ENCODE data around the gene IGFLR1. TPM values are rescaled to one million over a fixed set of nuclear protein-coding genes. Genes with fewer than 3 reads are reported as not detected.

Gene IGFLR1
- total and polyA plus RNA-seq, 4 donors = 3.8 to 72.5 (median 26.0) TPM

DNA sequence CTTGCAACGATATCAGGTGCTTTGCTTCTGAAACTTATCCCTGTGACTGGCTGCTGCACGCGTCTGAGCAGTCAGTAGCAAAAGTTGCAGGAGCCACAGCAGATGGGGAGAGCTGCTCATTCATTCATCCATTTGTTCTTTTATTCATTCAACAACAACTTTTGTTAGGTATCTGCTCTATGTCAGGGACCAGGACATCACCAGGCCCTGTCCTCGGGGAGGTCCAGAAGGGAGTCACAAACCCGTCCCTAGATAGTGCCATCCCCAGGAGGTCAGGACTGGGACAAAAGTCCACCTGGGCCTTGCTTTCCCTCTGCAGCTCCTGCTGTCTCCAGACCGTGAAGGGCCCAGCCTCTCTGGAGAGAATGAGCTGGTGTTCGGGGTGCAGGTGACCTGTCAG is 35.7 kb upstream of the IGFLR1 start:
- DNase-seq (no peak), ATAC-seq (ENCODE audit: insufficient read depth, low FRiP score) (no peak)
- Histone ChIP-seq H3K27me3 (ENCODE audit: control insufficient read depth in 3 of 3, insufficient read depth in 3 of 3, low read length in 2 of 3) (no peaks in the 10 kb centered on the region), H3K27ac (ENCODE audit: low read depth in 1 of 2, low read length in 1 of 2) (no peak overlapping the region), H3K9me3 (ENCODE audit: control insufficient read depth in 4 of 4, insufficient read depth in 3 of 4, low read length in 3 of 4) (no peaks in the 10 kb centered on the region), H3K9ac (ENCODE audit: insufficient read depth in 1 of 2, low read length in 2 of 2) (no peak overlapping the region), H3K4me1 (ENCODE audit: control insufficient read depth in 5 of 5, insufficient read depth in 5 of 5, low read length in 5 of 5) (peaks cover 0 to 20% (median 6%) of the 10 kb centered on the region in 5 donors), H3K4me3 (no peak overlapping the region), H3K36me3 (ENCODE audit: control insufficient read depth in 4 of 4, insufficient read depth in 4 of 4, low read length in 4 of 4) (peaks cover 0 to 29% (median 20%) of the 10 kb centered on the region in 4 donors)
- 83 to 89% methylated on average over 7 of the region's 7 CpGs for WGBS, 2 donors
- TF ChIP-seq, protein P1, sequence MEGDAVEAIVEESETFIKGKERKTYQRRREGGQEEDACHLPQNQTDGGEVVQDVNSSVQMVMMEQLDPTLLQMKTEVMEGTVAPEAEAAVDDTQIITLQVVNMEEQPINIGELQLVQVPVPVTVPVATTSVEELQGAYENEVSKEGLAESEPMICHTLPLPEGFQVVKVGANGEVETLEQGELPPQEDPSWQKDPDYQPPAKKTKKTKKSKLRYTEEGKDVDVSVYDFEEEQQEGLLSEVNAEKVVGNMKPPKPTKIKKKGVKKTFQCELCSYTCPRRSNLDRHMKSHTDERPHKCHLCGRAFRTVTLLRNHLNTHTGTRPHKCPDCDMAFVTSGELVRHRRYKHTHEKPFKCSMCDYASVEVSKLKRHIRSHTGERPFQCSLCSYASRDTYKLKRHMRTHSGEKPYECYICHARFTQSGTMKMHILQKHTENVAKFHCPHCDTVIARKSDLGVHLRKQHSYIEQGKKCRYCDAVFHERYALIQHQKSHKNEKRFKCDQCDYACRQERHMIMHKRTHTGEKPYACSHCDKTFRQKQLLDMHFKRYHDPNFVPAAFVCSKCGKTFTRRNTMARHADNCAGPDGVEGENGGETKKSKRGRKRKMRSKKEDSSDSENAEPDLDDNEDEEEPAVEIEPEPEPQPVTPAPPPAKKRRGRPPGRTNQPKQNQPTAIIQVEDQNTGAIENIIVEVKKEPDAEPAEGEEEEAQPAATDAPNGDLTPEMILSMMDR (IDR thresholded peaks at IDR 0.05; ENCODE audit: control extremely low read depth, extremely low read depth) = no peak

DNA sequence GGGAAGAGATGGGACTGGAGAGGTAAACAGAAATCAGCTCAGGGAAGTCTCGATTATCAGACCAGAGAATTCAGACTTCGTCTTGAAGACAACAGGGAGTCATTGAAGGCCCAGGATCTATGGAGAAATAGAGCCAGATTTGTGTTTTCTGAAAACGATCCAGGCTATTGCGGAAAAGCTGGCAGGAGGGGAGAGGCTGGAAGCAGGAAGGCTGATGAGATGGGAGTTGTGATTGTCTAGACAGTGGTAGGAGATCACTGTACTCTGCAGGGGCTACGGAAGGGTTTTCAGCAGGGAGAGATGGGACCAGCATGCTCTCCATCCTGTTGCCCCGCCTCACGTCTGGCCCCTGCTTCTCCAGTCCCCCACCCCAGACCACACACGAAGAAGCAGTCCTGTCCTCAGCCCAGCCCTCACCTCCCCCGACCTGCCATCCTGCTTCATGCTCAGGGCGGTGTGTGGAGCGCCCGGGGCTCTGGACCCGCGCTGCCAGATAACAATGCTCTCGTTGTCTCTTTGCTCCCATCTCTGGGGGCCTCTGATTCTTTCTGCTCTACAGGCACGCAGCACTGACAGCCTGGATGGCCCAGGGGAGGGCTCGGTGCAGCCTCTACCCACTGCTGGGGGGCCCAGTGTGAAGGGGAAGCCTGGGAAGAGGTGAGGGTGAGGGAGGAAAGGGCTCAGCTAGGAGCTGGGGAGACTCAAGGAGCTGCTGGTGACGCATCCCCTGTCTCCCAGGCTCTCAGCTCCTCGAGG is 35.0 kb upstream of the IGFLR1 start:
- Histone ChIP-seq H3K27ac (ENCODE audit: low read depth in 1 of 2, low read length in 1 of 2) (no peak overlapping the region), H3K36me3 (ENCODE audit: control insufficient read depth in 4 of 4, insufficient read depth in 4 of 4, low read length in 4 of 4) (peaks cover 0 to 24% (median 16%) of the 10 kb centered on the region in 4 donors), H3K4me3 (no peak overlapping the region), H3K27me3 (ENCODE audit: control insufficient read depth in 3 of 3, insufficient read depth in 3 of 3, low read length in 2 of 3) (no peaks in the 10 kb centered on the region), H3K9ac (ENCODE audit: insufficient read depth in 1 of 2, low read length in 2 of 2) (peak overlapping the region in 1 of 2 donors; percentile 61), H3K9me3 (ENCODE audit: control insufficient read depth in 4 of 4, insufficient read depth in 3 of 4, low read length in 3 of 4) (no peaks in the 10 kb centered on the region), H3K4me1 (ENCODE audit: control insufficient read depth in 5 of 5, insufficient read depth in 5 of 5, low read length in 5 of 5) (peaks cover 0 to 20% (median 6%) of the 10 kb centered on the region in 5 donors)
- TF ChIP-seq, protein P1 (IDR thresholded peaks at IDR 0.05; ENCODE audit: control extremely low read depth, extremely low read depth) = no peak
- WGBS, 2 donors = 75 to 83% methylated on average over 18 to 19 of the region's 19 CpGs
- peak in 2 of 3 donors; percentile 17 to 51 for DNase-seq
- ATAC-seq (ENCODE audit: insufficient read depth, low FRiP score) = no peak

DNA sequence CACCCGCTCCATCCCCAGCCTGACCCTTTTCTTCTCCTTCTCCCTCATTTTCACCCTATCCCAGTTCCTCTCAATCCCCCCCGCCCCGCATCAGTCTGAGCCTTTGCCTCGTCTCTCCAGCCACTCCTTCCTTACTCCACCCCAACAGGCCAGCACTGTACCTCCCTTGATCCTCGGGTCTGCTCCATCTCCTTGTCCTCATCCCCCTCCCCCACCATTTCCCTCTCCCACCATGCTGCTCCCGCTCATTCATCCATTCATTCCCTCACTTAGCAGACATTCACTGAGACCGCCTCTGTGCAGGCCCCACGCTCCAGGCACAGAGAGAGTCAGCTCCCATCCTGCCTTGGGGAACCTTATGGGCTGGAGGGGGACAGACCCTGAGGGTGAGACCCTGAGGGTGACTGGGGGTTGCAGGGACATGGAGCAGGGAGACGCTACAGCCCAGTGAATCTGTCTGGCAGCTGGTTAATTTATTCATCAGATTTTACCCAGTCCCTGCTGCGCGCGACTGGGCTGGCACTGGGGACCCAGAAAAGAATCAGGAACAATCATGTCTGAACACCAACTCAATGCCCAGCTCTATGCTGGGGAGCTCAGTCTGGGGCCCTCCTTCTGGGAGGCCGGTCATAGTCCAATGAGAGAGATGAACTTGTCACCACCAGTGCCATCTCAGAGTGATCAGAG is 34.0 kb upstream of the IGFLR1 start:
- peak overlapping the region in 1 of 2 donors; percentile 18 for H3K27ac ChIP-seq (ENCODE audit: low read depth in 1 of 2, low read length in 1 of 2)
- H3K36me3 ChIP-seq (ENCODE audit: control insufficient read depth in 4 of 4, insufficient read depth in 4 of 4, low read length in 4 of 4) = peaks cover 0 to 15% (median 9%) of the 10 kb centered on the region in 4 donors
- no peaks in the 10 kb centered on the region for H3K27me3 ChIP-seq (ENCODE audit: control insufficient read depth in 3 of 3, insufficient read depth in 3 of 3, low read length in 2 of 3)
- TF ChIP-seq, protein P1 (IDR thresholded peaks at IDR 0.05; ENCODE audit: control extremely low read depth, extremely low read depth) = no peak
- ATAC-seq (ENCODE audit: insufficient read depth, low FRiP score) = no peak
- peak overlapping the region in 1 of 2 donors; percentile 61 for H3K9ac ChIP-seq (ENCODE audit: insufficient read depth in 1 of 2, low read length in 2 of 2)
- H3K4me1 ChIP-seq (ENCODE audit: control insufficient read depth in 5 of 5, insufficient read depth in 5 of 5, low read length in 5 of 5) = peaks cover 0 to 20% (median 6%) of the 10 kb centered on the region in 5 donors
- peak in 1 of 3 donors; percentile 10 for DNase-seq
- no peak overlapping the region for H3K4me3 ChIP-seq
- WGBS, 2 donors = 61% methylated on average over 13 of the region's 13 CpGs
- H3K9me3 ChIP-seq (ENCODE audit: control insufficient read depth in 4 of 4, insufficient read depth in 3 of 4, low read length in 3 of 4) = no peaks in the 10 kb centered on the region
